Measurements from ENCODE around the gene SPATA18.
"Not testable (repeated sequence)": the region's sequence is repeated elsewhere in the genome, so short reads cannot be mapped to it uniquely, and the experiment has no call there.

The SPATA18 gene

GRCh38 chr4:52051615-52052474 lies 741 bp downstream of the SPATA18 start:
- no peak for DNase-seq (ENCODE audit: low read depth in 2 of 2)

- no peak for DNase-seq (ENCODE audit: low read depth in 2 of 2)
Observed at GRCh38 chr4:52052475-52052780, 1.3 kb downstream of the SPATA18 start.

DNA sequence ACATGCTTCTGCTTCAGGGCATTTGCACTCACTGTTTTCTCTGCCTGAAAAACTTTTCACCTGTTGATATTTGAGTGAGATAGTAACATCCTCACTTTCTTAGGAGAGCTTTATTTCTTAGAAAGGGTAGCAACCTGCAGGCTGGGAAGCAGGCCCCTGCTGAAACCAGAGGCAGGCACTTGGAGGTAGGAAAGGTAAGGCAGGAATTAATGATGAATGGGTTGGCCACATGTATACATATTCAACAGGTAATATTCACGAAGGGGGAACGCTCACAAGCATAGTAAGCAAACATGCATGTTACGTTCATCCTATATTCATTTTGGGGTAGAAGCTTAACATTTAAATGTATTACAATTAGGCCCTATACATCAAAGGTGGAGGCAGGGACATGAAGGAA lies 3.1 kb downstream of the SPATA18 start:
- DNase-seq (ENCODE audit: low read depth in 2 of 2): no peak

DNA sequence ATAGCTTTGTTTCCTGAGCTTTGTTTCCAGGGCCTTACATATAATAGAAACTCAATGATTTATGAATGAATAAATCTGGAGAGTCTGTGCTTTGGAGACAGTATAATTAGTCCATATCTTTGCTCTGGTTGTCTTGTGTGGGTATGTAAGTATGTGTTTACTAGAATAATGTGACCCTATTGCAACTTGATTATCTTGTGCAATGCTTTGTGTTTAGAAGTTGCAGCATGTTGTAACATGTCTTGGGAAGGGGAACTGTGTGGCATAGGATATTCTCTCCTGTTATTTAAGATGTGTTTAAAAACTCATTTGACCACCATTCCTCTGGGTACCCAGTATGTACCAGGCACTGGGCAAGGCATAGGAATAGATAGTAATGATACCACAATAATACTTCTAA lies 6.1 kb downstream of the SPATA18 start:
- DNase-seq (ENCODE audit: low read depth in 2 of 2): no peak

DNA sequence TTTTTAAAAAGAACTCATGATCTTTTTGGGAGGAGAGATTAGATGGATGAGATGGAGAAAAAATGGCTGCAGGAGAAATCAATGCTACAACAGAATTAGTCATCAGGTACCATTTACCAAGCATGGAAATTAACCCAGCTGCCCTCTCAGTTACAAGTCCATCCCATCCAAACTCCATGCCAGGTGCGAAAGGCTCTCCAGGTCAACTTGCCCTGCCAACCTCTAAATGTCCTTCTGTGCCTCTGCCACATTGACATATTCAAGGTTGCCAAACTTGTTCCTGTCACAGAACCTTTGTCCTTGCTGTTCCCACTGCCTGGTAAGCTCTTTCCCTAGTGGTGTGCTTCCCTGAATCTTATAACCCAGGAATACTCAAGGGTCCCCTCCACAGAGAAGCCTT lies 7.2 kb downstream of the SPATA18 start:
- no peak for DNase-seq (ENCODE audit: low read depth in 2 of 2)

GRCh38 chr4:52059372-52059771 lies 8.3 kb downstream of the SPATA18 start:
- DNase-seq (ENCODE audit: low read depth in 2 of 2): no peak

DNA sequence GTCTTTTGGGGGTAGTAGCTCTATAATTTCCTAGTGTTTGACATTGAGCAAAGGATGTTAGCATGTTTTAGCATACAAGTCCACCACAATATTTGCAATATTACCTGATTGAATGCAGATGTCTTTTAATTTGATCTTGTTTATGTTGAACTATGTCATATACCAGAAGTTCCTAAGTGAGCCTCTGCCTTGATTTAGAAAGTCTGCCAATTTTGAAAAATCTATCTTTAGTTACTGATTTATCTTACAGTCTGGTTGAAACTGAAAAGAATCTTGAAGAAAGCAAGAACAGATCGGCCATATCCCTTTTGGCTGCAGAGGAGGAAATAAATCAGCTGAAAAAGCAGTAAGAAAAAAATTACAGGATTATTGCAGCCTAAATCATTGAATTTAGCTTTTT lies 18.5 kb downstream of the SPATA18 start:
- no peak for DNase-seq (ENCODE audit: low read depth in 2 of 2)

DNA sequence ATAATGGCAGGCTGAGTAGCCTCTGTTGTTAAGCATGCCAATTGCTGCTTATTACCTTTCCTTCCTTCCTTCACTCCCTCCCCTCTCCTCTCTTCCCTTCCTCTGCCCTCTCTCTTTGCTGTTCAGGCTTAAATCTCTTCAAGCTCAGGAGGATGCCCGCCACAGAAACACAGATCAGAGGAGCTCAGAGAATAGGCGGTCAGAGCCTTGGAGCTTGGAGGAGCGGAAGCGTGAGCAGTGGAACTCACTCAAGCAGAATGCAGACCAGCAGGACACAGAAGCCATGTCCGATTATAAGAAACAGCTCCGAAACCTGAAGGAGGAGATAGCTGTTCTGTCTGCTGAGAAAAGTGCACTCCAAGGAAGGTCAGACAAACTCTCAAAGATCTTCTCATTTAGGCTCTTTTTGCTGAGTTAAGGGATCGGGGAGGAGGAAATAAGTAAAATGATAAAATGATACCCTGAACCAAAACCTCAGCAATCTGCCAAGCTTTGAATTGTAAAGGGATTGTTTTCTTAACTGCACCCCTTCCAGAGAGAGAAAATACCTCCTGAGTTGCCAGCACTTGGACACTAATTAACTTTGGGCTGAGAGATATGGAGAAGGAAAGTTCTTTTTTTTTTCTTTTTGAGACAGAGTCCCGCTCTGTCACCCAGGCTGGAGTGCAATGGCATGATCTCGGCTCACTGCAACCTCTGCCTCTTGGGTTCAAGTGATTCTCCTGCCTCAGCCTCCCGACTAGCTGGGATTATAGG lies 20.9 kb downstream of the SPATA18 start:
- DNase-seq (ENCODE audit: low read depth in 2 of 2): no peak

- no peak for DNase-seq (ENCODE audit: low read depth in 2 of 2)
Observed at GRCh38 chr4:52076731-52077130, 25.6 kb downstream of the SPATA18 start.

DNA sequence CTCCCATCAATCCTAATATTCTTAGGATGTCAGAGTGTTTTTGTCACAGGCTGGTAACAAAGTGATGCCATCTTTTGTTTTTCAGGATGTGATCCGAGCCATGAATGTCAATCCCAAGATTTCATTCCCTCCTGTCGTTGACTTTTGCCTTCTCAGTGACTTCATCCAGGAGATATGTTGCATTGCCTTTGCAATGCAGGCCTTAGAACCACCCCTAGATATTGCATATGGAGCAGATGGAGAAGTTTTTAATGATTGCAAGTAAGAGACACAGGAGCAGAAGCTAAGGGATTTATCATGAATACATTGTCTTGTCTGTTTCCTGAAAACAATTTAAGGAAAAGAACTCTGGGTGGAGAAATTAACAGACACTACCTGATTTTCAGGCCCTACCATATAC lies 28.6 kb downstream of the SPATA18 start:
- no peak for DNase-seq (ENCODE audit: low read depth in 2 of 2)

- no peak for DNase-seq (ENCODE audit: low read depth in 2 of 2)
Observed at GRCh38 chr4:52081216-52081615, 30.1 kb downstream of the SPATA18 start.

- not testable (repeated sequence) for DNase-seq (ENCODE audit: low read depth in 2 of 2)
Observed at GRCh38 chr4:52086425-52086824, 35.3 kb downstream of the SPATA18 start.

DNA sequence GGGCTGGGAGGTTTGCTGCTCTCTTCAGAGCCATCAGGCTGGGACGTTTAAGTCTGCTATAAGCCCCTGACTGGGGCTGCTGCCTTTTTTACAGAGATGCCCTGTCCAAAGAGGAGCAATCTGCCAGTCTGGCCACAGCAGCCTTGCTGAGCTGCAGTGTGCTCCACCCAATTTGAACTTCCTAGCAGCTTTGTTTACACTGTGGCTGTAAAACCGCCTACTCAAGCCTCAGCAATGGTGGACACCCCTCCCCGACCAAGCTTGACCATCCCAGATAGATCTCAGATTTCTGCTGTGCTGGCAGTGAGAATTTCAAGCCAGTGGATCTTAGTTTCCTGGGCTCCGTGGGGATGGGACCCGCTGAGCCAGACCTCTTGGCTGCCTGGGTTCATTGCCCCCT lies 40.7 kb downstream of the SPATA18 start:
- DNase-seq (ENCODE audit: low read depth in 2 of 2): no peak

GRCh38 chr4:52093466-52093865 lies 42.4 kb downstream of the SPATA18 start:
- DNase-seq (ENCODE audit: low read depth in 2 of 2): no peak

- no peak for DNase-seq (ENCODE audit: low read depth in 2 of 2)
Observed at GRCh38 chr4:52094376-52095145, 43.5 kb downstream of the SPATA18 start.

DNA sequence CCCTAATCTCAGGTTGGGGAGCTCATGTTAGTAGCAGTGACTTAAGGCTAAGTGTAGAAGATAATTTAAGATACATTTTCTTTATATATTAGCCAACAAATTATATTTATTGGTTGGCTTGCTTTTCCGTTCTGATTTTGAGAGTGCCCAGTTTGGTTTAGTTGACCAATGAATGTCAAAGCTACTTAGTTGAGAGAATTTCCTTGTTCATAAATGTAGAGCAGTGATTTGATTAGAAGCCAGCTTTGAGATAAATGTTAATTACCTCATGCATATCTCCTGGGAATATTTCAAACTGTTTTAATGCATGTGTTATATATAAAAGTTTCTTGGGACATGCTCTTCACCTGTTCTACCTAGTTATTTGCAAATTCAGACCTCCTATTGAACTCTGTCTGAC lies 44.3 kb downstream of the SPATA18 start:
- DNase-seq (ENCODE audit: low read depth in 2 of 2): no peak

DNA sequence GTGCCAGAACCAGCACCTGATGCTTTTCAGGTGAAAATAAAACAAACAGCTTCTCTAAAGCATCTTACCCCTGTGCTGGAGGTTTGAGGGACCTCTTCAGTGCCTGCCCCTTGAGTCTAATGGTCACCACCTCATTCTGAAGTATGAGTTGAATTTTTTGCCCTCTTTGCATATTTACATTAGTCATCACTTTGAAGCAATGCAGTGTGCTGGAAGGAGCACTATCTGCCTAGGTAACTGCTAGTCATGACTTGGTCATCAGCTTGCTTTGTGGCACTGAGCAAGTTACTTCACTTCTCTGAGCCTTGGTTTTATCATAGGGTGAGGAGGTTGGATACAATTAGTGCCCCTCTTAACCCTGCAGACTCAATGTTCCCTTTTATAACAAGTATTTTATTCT lies 44.9 kb downstream of the SPATA18 start:
- DNase-seq (ENCODE audit: low read depth in 2 of 2): no peak

DNA sequence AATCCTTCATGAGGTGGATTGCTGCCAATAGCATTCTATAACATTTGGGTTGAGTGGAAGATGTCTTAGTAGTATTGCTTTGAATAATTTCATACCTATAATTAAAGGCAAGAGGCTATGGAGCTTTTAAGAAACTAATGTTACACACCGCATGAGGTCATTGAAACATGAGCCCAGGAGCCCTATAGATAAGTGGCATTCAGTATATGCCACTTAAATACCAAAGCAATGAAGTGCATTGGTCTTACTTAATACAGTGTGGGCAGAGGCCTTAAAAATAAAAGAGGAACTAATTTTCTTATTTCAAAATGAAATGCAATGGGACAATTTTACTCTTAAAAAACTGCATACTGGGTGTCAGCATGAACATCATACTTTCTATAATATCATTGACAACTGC lies 47.5 kb downstream of the SPATA18 start:
- DNase-seq (ENCODE audit: low read depth in 2 of 2): no peak

DNA sequence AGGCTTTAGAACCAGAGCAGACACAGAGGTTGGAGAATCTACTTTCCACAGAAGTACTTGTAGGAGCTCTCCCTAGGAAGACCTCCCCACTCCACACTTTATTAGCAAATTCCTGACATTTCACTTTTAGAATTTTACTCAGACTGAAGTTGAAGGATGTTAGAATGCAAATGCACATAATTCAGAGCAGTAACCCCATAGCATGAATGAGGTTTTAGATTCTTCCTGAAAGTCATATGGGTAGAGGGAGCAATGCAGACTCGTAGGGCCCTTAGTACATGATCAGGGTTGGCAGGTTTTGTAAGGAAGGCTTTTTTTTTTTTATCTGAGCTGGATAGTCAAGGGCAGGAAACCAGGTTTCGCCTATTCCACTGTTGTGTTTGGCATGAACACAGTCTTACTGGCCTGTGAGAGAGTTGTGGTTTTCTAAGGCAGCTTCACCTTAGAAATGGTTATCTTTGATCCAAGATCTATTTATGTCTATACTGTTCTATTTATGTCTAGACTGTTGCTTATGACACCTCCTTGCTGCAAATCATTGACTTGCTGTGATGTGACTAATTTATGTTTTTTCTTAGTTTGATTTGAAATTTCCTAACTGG lies 48.9 kb downstream of the SPATA18 start:
- DNase-seq (ENCODE audit: low read depth in 2 of 2): no peak

- DNase-seq (ENCODE audit: low read depth in 2 of 2): no peak
Observed at GRCh38 chr4:52102587-52102986, 51.5 kb downstream of the SPATA18 start.

DNA sequence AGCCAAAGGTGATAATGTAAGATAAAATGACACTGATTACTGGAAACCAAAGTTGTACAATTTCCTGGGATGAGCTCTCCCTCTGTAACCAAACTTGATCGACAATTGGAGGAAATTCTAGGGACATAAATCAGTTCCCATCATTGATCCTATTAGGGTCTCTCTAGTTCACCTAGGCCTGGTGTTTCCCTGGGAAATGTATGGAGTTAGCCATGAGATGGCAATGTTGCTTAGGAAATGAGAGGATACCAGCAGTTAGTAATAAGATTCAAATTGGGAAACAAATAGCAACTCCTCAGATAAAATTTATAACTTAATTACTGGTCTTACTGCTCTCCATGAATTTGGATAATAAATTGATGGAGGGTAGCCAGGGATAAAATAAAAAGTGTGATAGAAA lies 52.2 kb downstream of the SPATA18 start:
- DNase-seq (ENCODE audit: low read depth in 2 of 2): no peak

- no peak for DNase-seq (ENCODE audit: low read depth in 2 of 2)
Observed at GRCh38 chr4:52105276-52105675, 54.2 kb downstream of the SPATA18 start.
